HL-60 (cell line): ENCODE data around the gene RBMS2.

Experiments used
- DNase-seq, 2 experiments: peaks; one replicate each; pipeline ENCODE4 v3.0.0-alpha.2; 2010 to 2020; ENCODE audit warnings: low read depth in 1 of 2, low spot score in 1 of 2
- H3K27ac ChIP-seq: fragments of 250-450 bp; sonication (Bioruptor Pico); replicated peaks from 2 replicates; pipeline ENCODE4 v1.5.1; 2020; ENCODE audit warnings: mild to moderate bottlenecking, moderate library complexity
- H3K27me3 ChIP-seq: fragments of 250-450 bp; sonication (Bioruptor Pico); 2 replicates; pipeline ENCODE4 v1.5.1; 2021; ENCODE audit warnings: mild to moderate bottlenecking, moderate library complexity; ENCODE audit not compliant: insufficient read depth, poor library complexity, severe bottlenecking
- H3K4me3 ChIP-seq: replicated peaks from 2 replicates; pipeline ENCODE4 v1.5.1; 2011; ENCODE audit warnings: mild to moderate bottlenecking, control low read depth, low read length; ENCODE audit not compliant: insufficient read depth
- CTCF ChIP-seq: IDR thresholded peaks from one replicate; pipeline ENCODE4 v1.5.1; 2011; ENCODE audit warnings: low read length, control low read depth, inconsistent platforms; ENCODE audit not compliant: insufficient read depth
- GABPA ChIP-seq: IDR thresholded peaks from 2 replicates; pipeline ENCODE4 v1.6.1; 2012; ENCODE audit warnings: low read depth
- POLR2AphosphoS5 ChIP-seq: IDR thresholded peaks from 2 replicates; pipeline ENCODE4 v1.6.1; 2012; ENCODE audit warnings: low read depth
- REST ChIP-seq: IDR thresholded peaks from 2 replicates; pipeline ENCODE4 v1.6.1; 2012; ENCODE audit warnings: low read depth; ENCODE audit not compliant: insufficient replicate concordance
- SPI1 ChIP-seq: IDR thresholded peaks from 2 replicates; pipeline ENCODE4 v1.6.1; 2012; ENCODE audit warnings: low read depth, mild to moderate bottlenecking, borderline replicate concordance

RBMS2 gene

GRCh38 chr12:56581418-56582145 lies 60.0 kb downstream of the RBMS2 start:
- TF ChIP-seq SPI1, result no peak
- TF ChIP-seq REST, result no peak
- no peak for TF ChIP-seq POLR2AphosphoS5
- no peak for TF ChIP-seq GABPA
- TF ChIP-seq CTCF, result no peak
- no peaks in the 10 kb centered on the region for H3K27me3 ChIP-seq
- DNase-seq, result no peak
- no peak overlapping the region for H3K27ac ChIP-seq
- H3K4me3 ChIP-seq, result no peak overlapping the region

GRCh38 chr12:56585098-56585497 lies 63.5 kb downstream of the RBMS2 start:
- TF ChIP-seq POLR2AphosphoS5 (no peak), CTCF (no peak), REST (no peak), SPI1 (no peak), GABPA (no peak)
- Histone ChIP-seq H3K27me3 (no peaks in the 10 kb centered on the region), H3K27ac (no peak overlapping the region), H3K4me3 (no peak overlapping the region)
- no peak for DNase-seq

- DNase-seq, result no peak
- H3K27ac ChIP-seq, result no peak overlapping the region
- no peaks in the 10 kb centered on the region for H3K27me3 ChIP-seq
- no peak overlapping the region for H3K4me3 ChIP-seq
- TF ChIP-seq SPI1, result no peak
- TF ChIP-seq REST, result no peak
- TF ChIP-seq GABPA, result no peak
- no peak for TF ChIP-seq POLR2AphosphoS5
- TF ChIP-seq CTCF, result no peak
These were observed 68.2 kb downstream of the RBMS2 start for GRCh38 chr12:56589783-56590182.
